HCT116 (cell line): ENCODE data around the gene GRIN3B. TPM values are rescaled to one million over a fixed set of nuclear protein-coding genes. Genes with fewer than 3 reads are reported as not detected.

Source experiments
- ATAC-seq: fragments of 200-7000 bp; cut with Tn5 transposase; 2 replicates; pipeline ENCODE4 v1.9.1; 2020; ENCODE audit warnings: mild to moderate bottlenecking, moderate library complexity
- BruUV-seq: library from RNA; stranded (reverse); fragments of 400-500 nt; replicated peaks from 2 replicates; lab custom pipeline; 2021; lab: Mats Ljungman, UMichigan
- CTCF ChIA-PET: fragments of 300-600 bp; sonication (Branson Sonifier 250); formaldehyde crosslinking; loops from one replicate; lab custom pipeline; 2021; ENCODE audit warnings: antibody characterized with exemption; lab: Charles Lee
- POLR2A ChIA-PET: fragments of 300-600, 350-600 bp; sonication (Branson Sonifier 250); formaldehyde crosslinking; loops from one replicate; lab custom pipeline; 2021; ENCODE audit warnings: antibody characterized with exemption; lab: Charles Lee
- RAD21 ChIA-PET, 2 experiments: fragments of 300-600 bp; sonication (Branson Sonifier 250); formaldehyde crosslinking; loops; one replicate each; lab custom pipeline; 2023; ENCODE audit warnings: low total read pairs in 2 of 2; ENCODE audit not compliant: uncharacterized antibody in 2 of 2, unreplicated experiment in 2 of 2, low non-redundant PET in 1 of 2; lab: Charles Lee
- DNase-seq: peaks from one replicate; pipeline ENCODE4 v3.0.0-alpha.2; 2010; ENCODE audit warnings: low read depth, low spot score
- H2AFZ ChIP-seq: fragments of 200-600 bp; shearing (Covaris generic), sonication (generic); 2 replicates; pipeline ENCODE4 v1.6.1; 2017; ENCODE audit warnings: low read depth, mixed run types, mixed read lengths, antibody characterized with exemption, low read length; ENCODE audit not compliant: poor library complexity, severe bottlenecking
- H3K27ac ChIP-seq: 2 replicates; pipeline ENCODE4 v1.5.1; 2012; ENCODE audit warnings: low read depth, low read length
- H3K27me3 ChIP-seq: fragments of 200-600 bp; sonication (generic); 2 replicates; pipeline ENCODE4 v1.6.1; 2016; ENCODE audit warnings: mixed run types, low read length, mixed read lengths; ENCODE audit not compliant: insufficient read depth
- H3K36me3 ChIP-seq, 2 experiments: fragments of 200-500 bp in 1 of 2; fragments of 200-600 bp in 1 of 2; sonication (Bioruptor generic) in 1 of 2; sonication (generic) in 1 of 2; 2 replicates each; pipeline versions ENCODE4 v1.5.1 to v1.6.1; 2014 to 2016; ENCODE audit warnings: low read length in 2 of 2, inconsistent platforms in 1 of 2, mixed read lengths in 1 of 2, mixed run types in 1 of 2; ENCODE audit not compliant: insufficient read depth in 2 of 2, control insufficient read depth in 1 of 2
- H3K4me1 ChIP-seq, 2 experiments: fragments of 200-600 bp in 1 of 2; sonication (generic) in 1 of 2; 2 replicates each; pipeline versions ENCODE4 v1.5.1 to v1.6.1; 2012 to 2017; ENCODE audit warnings: low read length in 2 of 2, inconsistent platforms in 1 of 2, mild to moderate bottlenecking in 1 of 2, mixed read lengths in 1 of 2, mixed run types in 1 of 2, moderate library complexity in 1 of 2; ENCODE audit not compliant: insufficient read depth in 2 of 2, control insufficient read depth in 1 of 2
- H3K4me2 ChIP-seq: fragments of 200-600 bp; sonication (generic); 2 replicates; pipeline ENCODE4 v1.6.1; 2017; ENCODE audit warnings: mixed run types, low read length, mixed read lengths
- H3K4me3 ChIP-seq, 2 experiments: fragments of 200-600 bp in 1 of 2; sonication (generic) in 1 of 2; replicated peaks in 1 of 2; 2 replicates each; pipeline ENCODE4 v1.5.1; 2011 to 2016; ENCODE audit warnings: low read length in 2 of 2, control low read depth in 1 of 2, low read depth in 1 of 2, mild to moderate bottlenecking in 1 of 2, mixed read lengths in 1 of 2, mixed run types in 1 of 2
- H3K79me2 ChIP-seq: fragments of 200-600 bp; sonication (generic); 2 replicates; pipeline ENCODE4 v1.6.1; 2017; ENCODE audit warnings: mild to moderate bottlenecking, mixed run types, low read length, moderate library complexity, mixed read lengths; ENCODE audit not compliant: insufficient read depth
- H3K9ac ChIP-seq: fragments of 200-600 bp; sonication (generic); 2 replicates; pipeline ENCODE4 v1.6.1; 2016; ENCODE audit warnings: low read length, mixed read lengths
- H3K9me2 ChIP-seq: fragments of 200-600 bp; sonication (generic), shearing (Covaris generic); 2 replicates; pipeline ENCODE4 v1.6.1; 2017; ENCODE audit warnings: mixed run types, mild to moderate bottlenecking, moderate library complexity; ENCODE audit not compliant: insufficient read depth
- H3K9me3 ChIP-seq, 2 experiments: fragments of 200-500 bp in 1 of 2; fragments of 200-600 bp in 1 of 2; sonication (Bioruptor generic) in 1 of 2; sonication (generic) in 1 of 2; 2 replicates each; pipeline ENCODE4 v1.6.1; 2014 to 2017; ENCODE audit warnings: low read length in 2 of 2, mixed read lengths in 2 of 2, inconsistent platforms in 1 of 2, low read depth in 1 of 2, mild to moderate bottlenecking in 1 of 2, mixed run types in 1 of 2, moderate library complexity in 1 of 2; ENCODE audit not compliant: control insufficient read depth in 1 of 2, insufficient read depth in 1 of 2
- H4K20me1 ChIP-seq: fragments of 200-600 bp; sonication (generic), shearing (Covaris generic); 2 replicates; pipeline ENCODE4 v1.6.1; 2017; ENCODE audit warnings: mixed run types, mild to moderate bottlenecking, moderate library complexity; ENCODE audit not compliant: insufficient read depth
- ATF3 ChIP-seq: IDR thresholded peaks from 2 replicates; pipeline ENCODE4 v1.6.1; 2012
- CBX3 ChIP-seq: IDR thresholded peaks from 2 replicates; pipeline ENCODE4 v1.6.1; 2012; ENCODE audit warnings: low read depth
- EGR1 ChIP-seq: IDR thresholded peaks from 2 replicates; pipeline ENCODE4 v1.6.1; 2012; ENCODE audit warnings: low read depth
- EZH2 ChIP-seq: fragments of 200-600 bp; sonication (generic); IDR thresholded peaks from 2 replicates; pipeline ENCODE4 v1.6.1; 2017; ENCODE audit warnings: antibody characterized with exemption, mixed run types
- FOSL1 ChIP-seq: IDR thresholded peaks from 2 replicates; pipeline ENCODE4 v1.6.1; 2012; ENCODE audit warnings: low read depth
- RAD21 ChIP-seq: IDR thresholded peaks from 2 replicates; pipeline ENCODE4 v1.6.1; 2012; ENCODE audit warnings: low read depth, mild to moderate bottlenecking
- SIN3A ChIP-seq: IDR thresholded peaks from 2 replicates; pipeline ENCODE4 v1.6.1; 2012; ENCODE audit warnings: low read depth
- TCF7L2 ChIP-seq: IDR thresholded peaks from 2 replicates; pipeline ENCODE4 v1.7.0; 2011; ENCODE audit warnings: borderline replicate concordance, inconsistent platforms; ENCODE audit not compliant: insufficient read depth, insufficient read length; ENCODE audit errors: extremely low read depth
- ZNF274 ChIP-seq: fragments of 200-500 bp; sonication (Bioruptor generic); IDR thresholded peaks from 2 replicates; pipeline ENCODE4 v1.6.1; 2014; ENCODE audit warnings: mild to moderate bottlenecking, low read depth, low read length, inconsistent platforms
- intact Hi-C: fragments of 100-400 bp; cut with micrococcal nuclease; formaldehyde crosslinking; loops from 2 replicates; pipeline ENCODE4 v1.10.0; 2022
- total RNA-seq: library from RNA; stranded (reverse); gene quantifications from one replicate; pipeline ENCODE4 v1.2.1, GENCODE V29; 2021; ENCODE audit not compliant: unreplicated experiment
- TF ChIP-seq, protein P1 (sequence below): IDR thresholded peaks from 2 replicates; pipeline ENCODE4 v1.6.1; 2012; ENCODE audit warnings: low read depth

Gene GRIN3B
- total RNA-seq, 1 experiment from 2014 or later: 0.69 TPM

DNA sequence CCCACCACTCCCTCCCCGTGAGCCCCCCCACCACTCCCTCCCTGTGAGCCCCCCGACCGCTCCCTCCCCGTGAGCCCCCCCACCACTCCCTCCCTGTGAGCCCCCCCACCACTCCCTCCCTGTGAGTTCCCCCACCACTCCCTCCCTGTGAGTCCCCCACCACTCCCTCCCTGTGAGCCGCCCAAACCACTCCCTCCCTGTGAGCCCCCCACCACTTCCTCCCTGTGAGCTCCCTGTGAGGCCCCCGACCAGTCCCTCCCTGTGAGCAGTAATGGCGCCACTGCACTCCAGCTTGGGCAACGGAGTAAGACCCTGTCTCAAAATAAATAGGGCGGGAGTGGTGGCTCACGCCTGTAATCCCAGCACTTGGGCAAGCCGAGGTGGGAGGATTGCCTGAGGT lies 49.6 kb downstream of the GRIN3B start:
- H3K4me3 ChIP-seq: no peak overlapping the region
- no peak overlapping the region for H3K9ac ChIP-seq
- no peak for TF ChIP-seq ATF3
- no peak for TF ChIP-seq CBX3
- TF ChIP-seq SIN3A: no peak
- TF ChIP-seq ZNF274: no peak
- TF ChIP-seq, protein P1, sequence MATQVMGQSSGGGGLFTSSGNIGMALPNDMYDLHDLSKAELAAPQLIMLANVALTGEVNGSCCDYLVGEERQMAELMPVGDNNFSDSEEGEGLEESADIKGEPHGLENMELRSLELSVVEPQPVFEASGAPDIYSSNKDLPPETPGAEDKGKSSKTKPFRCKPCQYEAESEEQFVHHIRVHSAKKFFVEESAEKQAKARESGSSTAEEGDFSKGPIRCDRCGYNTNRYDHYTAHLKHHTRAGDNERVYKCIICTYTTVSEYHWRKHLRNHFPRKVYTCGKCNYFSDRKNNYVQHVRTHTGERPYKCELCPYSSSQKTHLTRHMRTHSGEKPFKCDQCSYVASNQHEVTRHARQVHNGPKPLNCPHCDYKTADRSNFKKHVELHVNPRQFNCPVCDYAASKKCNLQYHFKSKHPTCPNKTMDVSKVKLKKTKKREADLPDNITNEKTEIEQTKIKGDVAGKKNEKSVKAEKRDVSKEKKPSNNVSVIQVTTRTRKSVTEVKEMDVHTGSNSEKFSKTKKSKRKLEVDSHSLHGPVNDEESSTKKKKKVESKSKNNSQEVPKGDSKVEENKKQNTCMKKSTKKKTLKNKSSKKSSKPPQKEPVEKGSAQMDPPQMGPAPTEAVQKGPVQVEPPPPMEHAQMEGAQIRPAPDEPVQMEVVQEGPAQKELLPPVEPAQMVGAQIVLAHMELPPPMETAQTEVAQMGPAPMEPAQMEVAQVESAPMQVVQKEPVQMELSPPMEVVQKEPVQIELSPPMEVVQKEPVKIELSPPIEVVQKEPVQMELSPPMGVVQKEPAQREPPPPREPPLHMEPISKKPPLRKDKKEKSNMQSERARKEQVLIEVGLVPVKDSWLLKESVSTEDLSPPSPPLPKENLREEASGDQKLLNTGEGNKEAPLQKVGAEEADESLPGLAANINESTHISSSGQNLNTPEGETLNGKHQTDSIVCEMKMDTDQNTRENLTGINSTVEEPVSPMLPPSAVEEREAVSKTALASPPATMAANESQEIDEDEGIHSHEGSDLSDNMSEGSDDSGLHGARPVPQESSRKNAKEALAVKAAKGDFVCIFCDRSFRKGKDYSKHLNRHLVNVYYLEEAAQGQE: no peak
- no peak for TF ChIP-seq EZH2
- no peak for TF ChIP-seq EGR1
- no peak for TF ChIP-seq TCF7L2
- no peak for TF ChIP-seq RAD21
- TF ChIP-seq FOSL1: no peak
- BruUV-seq: no TSS peak
- ChIA-PET CTCF (no interaction called here), POLR2A (no interaction called here), RAD21 (no interaction called here)
- H3K4me1 ChIP-seq: peaks cover 6 to 27% of the 10 kb centered on the region in 2 experiments
- H3K9me3 ChIP-seq: no peaks in the 10 kb centered on the region
- H3K27me3 ChIP-seq: no peaks in the 10 kb centered on the region
- no peak overlapping the region for H3K4me2 ChIP-seq
- peaks cover 0 to 17% of the 10 kb centered on the region in 2 experiments; a peak in 2 of 4 replicates for H3K36me3 ChIP-seq
- no peaks in the 10 kb centered on the region for H4K20me1 ChIP-seq
- H3K27ac ChIP-seq: no peak overlapping the region
- ATAC-seq: no peak
- intact Hi-C loops: no loop called here
- H3K79me2 ChIP-seq: no peaks in the 10 kb centered on the region
- no peak for DNase-seq
- H2AFZ ChIP-seq: no peak overlapping the region
- no peaks in the 10 kb centered on the region for H3K9me2 ChIP-seq
